HepG2 (cell line): Measurements from ENCODE around the gene ASTN2.

ENCODE experiments used
- EZH2 ChIP-seq: conservative IDR thresholded peaks from 2 replicates; pipeline ENCODE4 v1.6.1; 2012; ENCODE audit warnings: mild to moderate bottlenecking, low read depth, low read length, moderate library complexity
- GPN1 ChIP-seq: sonication (generic); formaldehyde crosslinking; IDR thresholded peaks from 2 replicates; pipeline ENCODE4 v1.5.1; 2020; ENCODE audit warnings: missing genetic modification reagents, borderline replicate concordance
- ISL2 ChIP-seq: sonication (generic); formaldehyde crosslinking; IDR thresholded peaks from 2 replicates; pipeline ENCODE4 v1.5.0; 2020; ENCODE audit warnings: missing genetic modification reagents
- RELA ChIP-seq: sonication (generic); formaldehyde crosslinking; IDR thresholded peaks from 2 replicates; pipeline ENCODE4 v1.4.0; 2020; ENCODE audit warnings: missing genetic modification reagents
- ZNF841 ChIP-seq: sonication (generic); formaldehyde crosslinking; IDR thresholded peaks from 2 replicates; pipeline ENCODE4 v1.8.1; 2023; ENCODE audit warnings: missing genetic modification reagents, borderline replicate concordance

GRCh38 chr9:117458066-117458465, 43.2 kb upstream of the ASTN2 start:
- TF ChIP-seq ISL2 (CRISPR knock-in tag) (no peak), GPN1 (CRISPR knock-in tag) (no peak), ZNF841 (CRISPR knock-in tag) (no peak), RELA (CRISPR knock-in tag) (no peak), EZH2 (no peak)
